ENCODE results near the gene UBR7.
"Not testable (repeated sequence)": the region's sequence is repeated elsewhere in the genome, so short reads cannot be mapped to it uniquely, and the experiment has no call there.

UBR7 gene

GRCh38 chr14:93186956-93187355 is 20.1 kb upstream of the UBR7 start:
- DNase-seq: no peak

GRCh38 chr14:93195316-93195999 is 11.6 kb upstream of the UBR7 start:
- no peak for DNase-seq

DNA sequence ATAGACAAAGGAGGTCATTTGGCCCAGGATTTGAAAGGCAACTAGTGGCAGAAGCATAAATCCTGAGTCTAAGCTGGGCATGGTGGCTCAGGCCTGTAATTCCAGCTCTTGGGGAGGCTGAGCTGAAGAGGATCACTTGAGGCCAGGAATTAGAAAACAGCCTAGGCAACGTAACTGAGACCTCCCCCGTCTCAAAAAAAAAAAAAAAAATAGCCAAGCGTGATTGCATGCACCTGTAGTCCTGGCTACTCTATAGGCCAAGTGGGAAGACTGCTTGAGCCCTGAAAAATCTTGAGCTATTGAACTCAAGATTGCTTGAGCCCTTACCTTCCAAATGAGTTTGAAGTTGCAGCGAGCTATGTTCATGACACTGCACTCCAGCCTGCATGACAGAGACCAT is 8.0 kb upstream of the UBR7 start:
- no peak for DNase-seq

DNA sequence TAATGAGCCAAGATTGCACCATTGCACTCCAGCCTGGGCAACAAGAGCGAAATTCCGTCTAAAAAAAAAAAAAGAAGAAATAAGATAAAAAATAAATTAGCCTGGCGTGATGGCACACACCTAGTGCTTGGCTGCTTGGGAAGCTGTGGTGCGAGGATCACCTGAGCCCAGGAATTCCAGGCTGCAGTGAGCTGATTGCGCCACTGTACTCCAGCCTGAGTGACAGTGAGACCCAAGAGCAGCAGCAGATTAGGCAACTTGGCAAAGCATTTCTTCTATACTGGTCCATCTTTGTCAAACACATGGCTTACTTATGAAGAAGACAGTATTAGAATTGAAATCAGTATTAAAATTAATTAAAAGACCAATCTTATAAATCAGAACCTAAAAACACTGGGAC is 6.5 kb upstream of the UBR7 start:
- no peak for DNase-seq

DNA sequence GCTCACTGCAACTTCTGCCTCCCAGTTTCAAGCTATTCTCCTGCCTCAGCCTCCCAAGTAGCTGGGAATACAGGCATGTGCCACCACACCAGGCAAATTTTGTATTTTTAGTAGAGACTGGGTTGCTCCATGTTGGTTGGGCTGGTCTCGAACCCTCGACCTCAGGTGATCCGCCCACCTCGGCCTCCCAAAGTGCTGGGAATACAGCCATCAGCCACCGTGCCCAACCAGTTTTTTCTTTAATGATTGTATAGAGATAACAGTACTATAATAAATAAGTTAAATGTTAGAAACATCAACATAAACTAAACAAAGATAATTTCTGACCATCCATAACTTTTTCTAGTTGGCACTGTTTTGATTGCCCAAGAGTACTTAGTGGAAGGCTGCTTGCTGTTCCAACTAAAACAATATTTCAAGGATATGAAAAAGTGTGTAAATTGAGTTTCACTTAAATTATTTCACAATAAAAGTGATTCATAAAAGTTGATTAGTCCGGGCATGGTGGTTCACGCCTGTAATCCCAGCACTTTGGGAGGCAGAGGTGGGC is 5.8 kb upstream of the UBR7 start:
- no peak for DNase-seq

GRCh38 chr14:93207468-93208308 is 632 bp downstream of the UBR7 start:
- DNase-seq: peak in 39 of 51 donors; percentile 15 to 80 (median 61)

DNA sequence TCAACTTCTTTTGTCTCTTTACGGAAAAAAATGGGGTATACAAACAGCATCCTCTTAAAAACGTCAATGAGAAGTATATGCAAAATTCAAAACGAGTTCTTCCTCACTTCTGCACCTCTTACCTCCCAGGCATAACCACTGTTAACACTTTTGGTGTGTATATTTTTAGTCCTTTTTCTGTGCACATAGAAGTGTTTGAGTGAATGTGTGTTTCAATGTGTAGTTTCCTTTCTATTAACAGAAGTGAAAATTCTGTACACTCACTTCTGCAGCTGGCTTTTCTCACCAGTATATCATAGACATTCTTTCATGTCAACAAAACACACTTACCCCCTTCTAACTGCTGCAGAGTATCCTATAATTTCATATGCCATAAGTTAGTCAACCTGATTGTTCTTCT is 5.4 kb downstream of the UBR7 start:
- no peak for DNase-seq

DNA sequence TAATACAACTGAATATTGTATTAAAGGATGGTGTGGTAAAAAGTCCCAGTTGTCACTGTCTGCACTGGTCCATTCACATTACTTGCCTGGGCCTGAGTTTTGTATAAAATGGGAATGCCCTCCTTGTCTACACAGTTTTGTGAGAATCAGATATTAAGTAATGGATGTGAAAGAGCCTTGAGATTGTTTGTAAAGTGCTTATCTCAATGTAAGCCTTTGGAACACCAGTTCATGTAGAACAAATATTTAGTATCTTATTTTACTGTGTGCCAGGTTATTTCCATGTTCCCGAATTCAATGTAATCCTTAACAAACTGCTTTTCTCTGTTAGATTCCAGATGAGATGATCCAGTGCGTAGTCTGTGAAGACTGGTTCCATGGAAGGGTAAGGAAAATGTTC is 7.5 kb downstream of the UBR7 start:
- DNase-seq: no peak

DNA sequence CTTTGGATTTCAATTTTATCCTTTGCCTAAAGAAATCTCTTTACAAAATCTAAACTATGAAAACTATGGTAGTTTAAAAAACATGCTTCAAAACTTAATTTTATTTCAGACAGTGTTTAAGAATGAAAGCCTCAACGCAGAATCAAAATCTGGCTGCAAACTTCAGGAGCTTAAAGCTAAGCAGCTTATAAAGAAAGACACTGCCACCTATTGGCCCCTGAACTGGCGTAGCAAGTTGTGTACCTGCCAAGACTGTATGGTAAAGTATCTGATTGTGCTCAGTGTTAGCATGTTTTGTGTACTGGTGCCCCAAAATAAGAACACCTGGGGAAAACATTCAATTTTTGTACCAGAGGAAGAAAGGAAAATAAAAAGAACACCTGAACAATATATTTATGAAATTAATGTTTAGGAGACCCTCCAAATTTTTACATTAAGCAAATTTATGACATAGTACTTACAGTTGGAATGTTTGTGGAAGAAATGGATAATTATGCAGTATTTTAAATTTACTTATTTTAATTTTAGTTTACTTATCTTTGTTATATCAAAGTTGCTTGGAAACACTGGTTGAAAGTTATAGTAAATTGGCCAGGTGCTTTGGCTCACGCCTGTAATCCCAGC is 12.2 kb downstream of the UBR7 start:
- peak in 3 of 51 donors; percentile 3 to 17 (median 4) for DNase-seq

DNA sequence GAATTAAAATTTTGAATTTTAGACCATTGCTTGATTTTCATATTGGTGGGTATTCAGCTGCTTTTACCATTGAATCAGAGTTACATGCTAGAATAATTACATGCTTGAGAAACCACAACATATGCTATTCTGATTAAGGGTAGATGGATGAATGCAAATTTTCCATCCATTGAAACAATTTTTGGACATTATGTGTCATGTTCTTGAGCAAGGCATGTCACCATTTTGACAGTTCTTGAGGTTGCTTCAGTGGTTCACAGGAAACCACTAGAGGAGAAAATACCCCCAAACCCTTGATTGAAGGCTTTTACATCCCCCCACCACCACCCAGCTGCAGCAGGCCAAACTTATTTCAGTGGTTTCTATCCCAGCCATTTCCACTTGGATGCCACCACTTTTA is 13.5 kb downstream of the UBR7 start:
- DNase-seq: no peak

DNA sequence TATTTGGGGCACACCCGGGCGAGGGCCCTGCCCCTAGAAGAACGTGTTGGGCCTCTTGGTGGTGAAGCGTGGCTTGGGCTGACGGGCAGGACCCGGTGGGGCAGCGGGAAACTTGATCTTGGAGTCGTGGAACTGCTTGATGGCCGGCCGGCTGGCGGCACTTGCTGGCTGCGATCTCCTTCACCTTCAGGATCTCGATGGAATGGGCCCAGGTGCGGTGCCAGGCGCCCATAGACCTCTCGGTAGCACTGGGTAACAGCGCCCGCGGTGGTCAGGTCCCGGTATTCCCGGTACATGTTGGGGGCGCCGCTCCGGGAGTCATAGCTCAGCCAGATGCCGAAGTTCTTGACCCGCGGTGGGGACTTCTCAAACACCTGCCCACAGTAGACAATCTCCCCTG is 16.5 kb downstream of the UBR7 start:
- no peak for DNase-seq

DNA sequence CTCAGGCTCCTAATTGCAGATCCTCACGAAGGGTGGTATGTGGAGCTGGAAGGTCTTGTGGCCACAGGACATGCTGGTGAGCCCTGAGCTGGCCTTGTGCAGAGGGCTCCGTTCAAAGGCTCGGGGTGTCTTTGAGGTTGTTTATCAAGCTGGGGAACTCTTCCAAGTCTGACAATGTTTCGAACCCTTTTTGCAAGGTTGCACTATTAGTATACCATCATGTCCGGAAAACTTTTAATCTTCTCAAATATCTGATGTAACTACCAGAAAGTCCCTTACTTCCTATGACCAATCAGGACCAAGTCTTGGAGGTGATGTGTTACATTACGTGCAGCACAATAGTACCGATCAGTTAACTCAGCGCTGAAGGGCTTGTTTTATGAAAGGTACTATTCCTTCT is 21.5 kb downstream of the UBR7 start:
- no peak for DNase-seq

- DNase-seq: no peak
These were observed 23.5 kb downstream of the UBR7 start for GRCh38 chr14:93230539-93230938.

GRCh38 chr14:93231129-93231979 is 24.3 kb downstream of the UBR7 start:
- DNase-seq: peak in 37 of 51 donors; percentile 5 to 67 (median 35)

DNA sequence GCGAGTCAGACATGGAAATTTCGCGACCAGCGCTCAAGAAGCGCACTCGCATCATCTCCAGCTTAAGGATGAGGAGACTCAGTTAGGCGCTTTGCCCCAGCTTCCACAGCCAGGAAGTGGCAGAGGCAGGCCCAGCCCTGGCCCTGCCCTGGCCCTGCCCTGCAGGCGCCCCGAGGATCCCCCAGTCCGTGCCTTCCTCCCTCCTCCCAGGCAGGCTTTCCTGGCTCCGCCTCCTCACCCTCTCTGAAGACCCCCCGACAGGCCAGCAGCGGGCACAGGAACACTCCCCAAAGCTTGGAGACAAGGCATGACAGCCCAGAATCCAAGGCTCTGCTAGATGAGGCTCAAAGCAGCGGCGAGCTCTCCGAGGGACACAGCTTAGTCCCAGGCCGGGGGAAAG is 25.1 kb downstream of the UBR7 start:
- no peak for DNase-seq

- not testable (repeated sequence) for DNase-seq
These were observed 26.0 kb downstream of the UBR7 start for GRCh38 chr14:93233078-93233477.

GRCh38 chr14:93234798-93235197 is 27.7 kb downstream of the UBR7 start:
- peak in 1 of 51 donors; percentile 41 for DNase-seq

- DNase-seq: no peak
These were observed 33.0 kb downstream of the UBR7 start for GRCh38 chr14:93239869-93240677.

DNA sequence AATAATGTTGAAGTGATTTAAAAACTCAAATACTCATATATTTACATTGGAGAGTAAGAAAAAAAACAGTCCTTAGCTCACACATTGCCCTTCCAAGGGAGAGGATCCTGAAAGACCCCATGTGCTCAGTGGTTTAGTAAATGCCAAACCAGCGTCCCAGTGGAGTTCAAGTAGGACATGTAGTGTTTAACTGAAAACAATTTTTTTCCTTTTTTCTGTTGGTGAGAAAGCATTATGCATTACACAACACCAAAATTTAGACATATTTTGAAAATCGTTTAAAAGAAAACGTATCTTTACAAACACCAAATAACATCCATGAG is 33.6 kb downstream of the UBR7 start:
- DNase-seq: no peak

GRCh38 chr14:93245764-93246420 is 38.8 kb downstream of the UBR7 start:
- no peak for DNase-seq
